HEK293 (cell line): ENCODE results near the gene MAP9.

Experiments
- ATF2 ChIP-seq: fragments of 450-650 bp; formaldehyde crosslinking; IDR thresholded peaks from 2 replicates; pipeline ENCODE4 v1.5.1; 2016; ENCODE audit warnings: missing biosample characterization, missing genetic modification characterization, low read depth
- KLF10 ChIP-seq: fragments of 450-650 bp; IDR thresholded peaks from 2 replicates; pipeline ENCODE4 v1.5.1; 2018; ENCODE audit warnings: missing biosample characterization, mild to moderate bottlenecking, missing genetic modification characterization
- MZF1 ChIP-seq: fragments of 450-650 bp; formaldehyde crosslinking; IDR thresholded peaks from 2 replicates; pipeline ENCODE4 v1.5.1; 2017; ENCODE audit warnings: missing biosample characterization, missing genetic modification characterization, borderline replicate concordance
- PRDM1 ChIP-seq: fragments of 450-650 bp; formaldehyde crosslinking; IDR thresholded peaks from 2 replicates; pipeline ENCODE4; 2016; ENCODE audit warnings: missing biosample characterization, missing genetic modification characterization
- REST ChIP-seq: fragments of 450-650 bp; formaldehyde crosslinking; IDR thresholded peaks from 2 replicates; pipeline ENCODE4 v1.5.1; 2016; ENCODE audit warnings: missing biosample characterization, missing genetic modification characterization
- SP7 ChIP-seq: fragments of 450-650 bp; formaldehyde crosslinking; IDR thresholded peaks from 2 replicates; pipeline ENCODE4 v1.5.1; 2016; ENCODE audit warnings: missing biosample characterization, missing genetic modification characterization
- YY1 ChIP-seq: fragments of 450-650 bp; formaldehyde crosslinking; IDR thresholded peaks from 2 replicates; pipeline ENCODE4 v1.5.1; 2018; ENCODE audit warnings: missing biosample characterization, missing genetic modification characterization
- ZNF140 ChIP-seq: fragments of 450-650 bp; formaldehyde crosslinking; IDR thresholded peaks from 2 replicates; pipeline ENCODE4 v1.5.1; 2016; ENCODE audit warnings: missing biosample characterization, missing genetic modification characterization
- ZNF280C ChIP-seq: fragments of 450-650 bp; formaldehyde crosslinking; IDR thresholded peaks from 2 replicates; pipeline ENCODE4 v1.5.1; 2016; ENCODE audit warnings: missing biosample characterization, missing genetic modification characterization
- ZNF776 ChIP-seq: fragments of 450-650 bp; formaldehyde crosslinking; IDR thresholded peaks from 2 replicates; pipeline ENCODE4 v1.5.0; 2017; ENCODE audit warnings: missing biosample characterization, missing genetic modification characterization, borderline replicate concordance
- ZNF785 ChIP-seq: fragments of 450-650 bp; formaldehyde crosslinking; IDR thresholded peaks from 2 replicates; pipeline ENCODE4 v1.5.1; 2016; ENCODE audit warnings: missing biosample characterization, missing genetic modification characterization
- TF ChIP-seq, protein P1 (sequence below): fragments of 450-650 bp; IDR thresholded peaks from 2 replicates; pipeline ENCODE4 v1.5.1; 2018; ENCODE audit warnings: missing biosample characterization, missing genetic modification characterization
- TF ChIP-seq, protein P2 (sequence below): fragments of 450-650 bp; formaldehyde crosslinking; IDR thresholded peaks from 2 replicates; pipeline ENCODE4 v1.5.1; 2016; ENCODE audit warnings: missing biosample characterization, missing genetic modification characterization

DNA sequence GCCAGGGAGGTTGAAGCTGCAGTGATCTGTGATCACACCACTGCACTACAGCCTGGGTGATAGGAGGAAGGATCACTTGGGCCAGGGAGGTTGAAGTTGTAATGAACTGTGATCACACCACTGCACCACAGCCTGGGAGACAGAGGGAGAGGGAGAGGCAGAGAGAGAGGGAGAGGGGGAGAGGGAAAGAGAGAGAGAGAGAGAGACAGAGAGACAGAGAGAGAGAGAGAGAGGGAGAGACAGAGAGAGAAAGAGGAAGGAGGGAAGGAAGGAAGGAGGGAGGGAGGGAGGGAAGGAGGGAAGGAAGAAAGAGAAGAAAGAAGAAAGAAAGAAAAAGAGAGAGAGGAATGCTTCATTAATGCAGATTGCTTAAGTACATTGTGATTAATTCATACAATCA, 15.2 kb upstream of the MAP9 start:
- TF ChIP-seq PRDM1 (tag by site-specific recombination) (no peak), SP7 (tag by site-specific recombination) (no peak), YY1 (tag by site-specific recombination) (no peak), ZNF776 (no peak), ZNF140 (tag by site-specific recombination) (no peak), MZF1 (tag by site-specific recombination) (no peak), ZNF280C (tag by site-specific recombination) (no peak), ATF2 (tag by site-specific recombination) (no peak), REST (tag by site-specific recombination) (no peak), ZNF785 (no peak), KLF10 (no peak)
- TF ChIP-seq, protein P1, sequence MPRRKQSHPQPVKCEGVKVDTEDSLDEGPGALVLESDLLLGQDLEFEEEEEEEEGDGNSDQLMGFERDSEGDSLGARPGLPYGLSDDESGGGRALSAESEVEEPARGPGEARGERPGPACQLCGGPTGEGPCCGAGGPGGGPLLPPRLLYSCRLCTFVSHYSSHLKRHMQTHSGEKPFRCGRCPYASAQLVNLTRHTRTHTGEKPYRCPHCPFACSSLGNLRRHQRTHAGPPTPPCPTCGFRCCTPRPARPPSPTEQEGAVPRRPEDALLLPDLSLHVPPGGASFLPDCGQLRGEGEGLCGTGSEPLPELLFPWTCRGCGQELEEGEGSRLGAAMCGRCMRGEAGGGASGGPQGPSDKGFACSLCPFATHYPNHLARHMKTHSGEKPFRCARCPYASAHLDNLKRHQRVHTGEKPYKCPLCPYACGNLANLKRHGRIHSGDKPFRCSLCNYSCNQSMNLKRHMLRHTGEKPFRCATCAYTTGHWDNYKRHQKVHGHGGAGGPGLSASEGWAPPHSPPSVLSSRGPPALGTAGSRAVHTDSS (tag by site-specific recombination), result no peak
- TF ChIP-seq, protein P2, sequence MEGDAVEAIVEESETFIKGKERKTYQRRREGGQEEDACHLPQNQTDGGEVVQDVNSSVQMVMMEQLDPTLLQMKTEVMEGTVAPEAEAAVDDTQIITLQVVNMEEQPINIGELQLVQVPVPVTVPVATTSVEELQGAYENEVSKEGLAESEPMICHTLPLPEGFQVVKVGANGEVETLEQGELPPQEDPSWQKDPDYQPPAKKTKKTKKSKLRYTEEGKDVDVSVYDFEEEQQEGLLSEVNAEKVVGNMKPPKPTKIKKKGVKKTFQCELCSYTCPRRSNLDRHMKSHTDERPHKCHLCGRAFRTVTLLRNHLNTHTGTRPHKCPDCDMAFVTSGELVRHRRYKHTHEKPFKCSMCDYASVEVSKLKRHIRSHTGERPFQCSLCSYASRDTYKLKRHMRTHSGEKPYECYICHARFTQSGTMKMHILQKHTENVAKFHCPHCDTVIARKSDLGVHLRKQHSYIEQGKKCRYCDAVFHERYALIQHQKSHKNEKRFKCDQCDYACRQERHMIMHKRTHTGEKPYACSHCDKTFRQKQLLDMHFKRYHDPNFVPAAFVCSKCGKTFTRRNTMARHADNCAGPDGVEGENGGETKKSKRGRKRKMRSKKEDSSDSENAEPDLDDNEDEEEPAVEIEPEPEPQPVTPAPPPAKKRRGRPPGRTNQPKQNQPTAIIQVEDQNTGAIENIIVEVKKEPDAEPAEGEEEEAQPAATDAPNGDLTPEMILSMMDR, result no peak
